Measurements from ENCODE around the gene SORCS2. TPM values are rescaled to one million over a fixed set of nuclear protein-coding genes. Genes with fewer than 3 reads are reported as not detected.

SORCS2 gene
- total and polyA plus RNA-seq, 2 of the 4 experiments (the other 2 are of a cell fraction), result 0.36 to 0.62 TPM

- no peak overlapping the region for H3K27ac ChIP-seq (ENCODE audit: insufficient read depth, low read length)
- H2BK5ac ChIP-seq (ENCODE audit: low read depth, low read length, poor library complexity, severe bottlenecking), result no peak overlapping the region
- H3K4me2 ChIP-seq (ENCODE audit: low read depth, low read length), result no peak overlapping the region
- ATAC-seq (ENCODE audit: low read depth) (no peak), DNase-seq (no peak)
- CTCF ChIA-PET, result no interaction called here
- no peaks in the 10 kb centered on the region for H3K9me3 ChIP-seq (ENCODE audit: control insufficient read depth, insufficient read depth, low read length)
- no peak overlapping the region for H2AFZ ChIP-seq (replicated peaks; ENCODE audit: low read length, poor library complexity)
- H3K9me1 ChIP-seq (ENCODE audit: insufficient read depth, low read length), result no peaks in the 10 kb centered on the region
- TF ChIP-seq CHD1 (IDR thresholded peaks at IDR 0.05; ENCODE audit: low read depth, low read length), result no peak
- TF ChIP-seq USF2 (IDR thresholded peaks at IDR 0.05; ENCODE audit: low read depth, low read length), result no peak
- TF ChIP-seq, protein P1, sequence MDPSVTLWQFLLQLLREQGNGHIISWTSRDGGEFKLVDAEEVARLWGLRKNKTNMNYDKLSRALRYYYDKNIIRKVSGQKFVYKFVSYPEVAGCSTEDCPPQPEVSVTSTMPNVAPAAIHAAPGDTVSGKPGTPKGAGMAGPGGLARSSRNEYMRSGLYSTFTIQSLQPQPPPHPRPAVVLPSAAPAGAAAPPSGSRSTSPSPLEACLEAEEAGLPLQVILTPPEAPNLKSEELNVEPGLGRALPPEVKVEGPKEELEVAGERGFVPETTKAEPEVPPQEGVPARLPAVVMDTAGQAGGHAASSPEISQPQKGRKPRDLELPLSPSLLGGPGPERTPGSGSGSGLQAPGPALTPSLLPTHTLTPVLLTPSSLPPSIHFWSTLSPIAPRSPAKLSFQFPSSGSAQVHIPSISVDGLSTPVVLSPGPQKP (IDR thresholded peaks at IDR 0.05; ENCODE audit: borderline replicate concordance, low read depth, low read length), result no peak
- no peak for TF ChIP-seq CEBPB (IDR thresholded peaks at IDR 0.05; ENCODE audit: low read depth, low read length)
- intact Hi-C loops (cut with micrococcal nuclease) (no loop called here), dilution Hi-C loops (cut with HindIII; ENCODE audit: low sequenced_read_pairs, unreplicated experiment) (no loop called here), in situ Hi-C loops (cut with MboI; ENCODE audit: low sequenced_read_pairs) (no loop called here)
- no peak overlapping the region for H4K91ac ChIP-seq (ENCODE audit: insufficient read depth, low read depth, low read length)
- no peak overlapping the region for H3K56ac ChIP-seq (ENCODE audit: extremely low read depth, insufficient read depth, low read length)
- H4K8ac ChIP-seq (ENCODE audit: low read depth in 2 of 2, low read length in 2 of 2), result no peak overlapping the region
- BruUV-seq (replicated peaks), result no TSS peak
- no peak overlapping the region for H3K9ac ChIP-seq (ENCODE audit: low read depth, low read length)
- peaks cover 20% of the 10 kb centered on the region for H3K27me3 ChIP-seq (ENCODE audit: control insufficient read depth, insufficient read depth, low read length)
- POLR2A ChIA-PET (ENCODE audit: unreplicated experiment), result no interaction called here
- no peak overlapping the region for H3K23ac ChIP-seq (ENCODE audit: low read depth, low read length)
- WGBS, 2 experiments (ENCODE audit: extremely low coverage in 2 of 2, insufficient read length in 1 of 2), result 83% methylated on average over 18 of the region's 30 CpGs; no CpG with 5 or more reads in 1 of the 2 experiments
- H2BK20ac ChIP-seq (ENCODE audit: low read depth, low read length), result no peak overlapping the region
- H2AK5ac ChIP-seq (ENCODE audit: low read depth, low read length), result no peak overlapping the region
- no peak overlapping the region for H3K4me3 ChIP-seq (ENCODE audit: insufficient read depth, low read depth, low read length)
- no peak overlapping the region for H2BK120ac ChIP-seq (ENCODE audit: low read depth, low read length)
- no peak overlapping the region for H3K4ac ChIP-seq (ENCODE audit: low read depth, low read length)
- no peak overlapping the region for H2BK15ac ChIP-seq (ENCODE audit: low read depth, low read length)
- no peak overlapping the region for H2AK9ac ChIP-seq (replicated peaks; ENCODE audit: low read depth, low read length, poor library complexity)
- no peak overlapping the region for H3K18ac ChIP-seq (ENCODE audit: low read depth, low read length)
- no peak overlapping the region for H4K5ac ChIP-seq (ENCODE audit: low read depth, low read length)
- H3K36me3 ChIP-seq (ENCODE audit: control insufficient read depth, insufficient read depth, low read length), result no peaks in the 10 kb centered on the region
- no peak overlapping the region for H3K14ac ChIP-seq (replicated peaks; ENCODE audit: low read depth, low read length)
- H3K4me1 ChIP-seq (ENCODE audit: control insufficient read depth, insufficient read depth, low read length), result no peaks in the 10 kb centered on the region
- H3K79me1 ChIP-seq (ENCODE audit: low read depth in 1 of 2, low read length in 2 of 2), result no peaks in the 10 kb centered on the region
- no peaks in the 10 kb centered on the region for H4K20me1 ChIP-seq (ENCODE audit: insufficient read depth, low read length)
Measured at GRCh38 chr4:7510538-7510937, 318.2 kb downstream of the SORCS2 start.
